Activated gamma-delta T cell (primary cell): ENCODE results near the gene DCC.

Experiments
- DNase-seq: peaks from one replicate; lab custom pipeline; 2025; lab: John Stamatoyannopoulos, UW

DCC gene

DNA sequence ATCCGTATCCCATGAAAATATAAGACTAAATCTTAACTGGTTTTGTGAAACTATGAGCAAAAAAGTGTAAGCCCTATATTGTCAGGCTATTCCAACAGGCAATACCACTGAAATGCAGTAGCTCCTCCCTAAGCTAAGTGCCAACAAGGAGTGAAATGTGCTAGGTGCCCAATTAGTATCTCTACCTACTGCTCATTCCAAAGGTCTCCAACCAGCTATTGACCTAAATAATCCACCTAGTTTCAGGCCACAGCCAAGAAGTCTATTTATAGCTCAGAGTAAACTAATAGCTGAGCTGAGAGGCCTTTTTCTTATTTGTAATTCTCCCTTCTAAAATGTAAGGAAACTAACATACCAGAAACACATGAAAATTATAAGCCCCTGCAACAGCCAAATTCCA, 482.2 kb downstream of the DCC start:
- DNase-seq, result no peak

DNA sequence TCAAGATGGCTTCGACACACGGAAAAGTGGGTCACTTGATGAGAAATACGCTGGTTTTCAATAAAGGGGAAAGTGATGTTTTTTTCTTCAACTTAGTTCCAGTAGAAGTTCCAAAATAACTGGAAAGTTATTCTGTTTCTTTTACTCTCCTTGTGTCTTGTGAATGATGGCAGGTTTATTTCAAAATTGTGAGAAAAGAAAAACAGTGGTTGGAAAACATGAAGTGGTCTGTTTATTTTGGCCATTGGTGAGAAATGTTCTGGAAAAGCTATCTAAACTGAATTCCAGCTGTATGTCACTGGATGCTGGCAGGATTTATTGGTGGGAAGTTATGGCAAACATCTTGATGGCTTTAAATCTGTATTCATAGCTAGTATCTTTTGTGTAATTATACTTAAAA, 484.1 kb downstream of the DCC start:
- DNase-seq, result no peak

DNA sequence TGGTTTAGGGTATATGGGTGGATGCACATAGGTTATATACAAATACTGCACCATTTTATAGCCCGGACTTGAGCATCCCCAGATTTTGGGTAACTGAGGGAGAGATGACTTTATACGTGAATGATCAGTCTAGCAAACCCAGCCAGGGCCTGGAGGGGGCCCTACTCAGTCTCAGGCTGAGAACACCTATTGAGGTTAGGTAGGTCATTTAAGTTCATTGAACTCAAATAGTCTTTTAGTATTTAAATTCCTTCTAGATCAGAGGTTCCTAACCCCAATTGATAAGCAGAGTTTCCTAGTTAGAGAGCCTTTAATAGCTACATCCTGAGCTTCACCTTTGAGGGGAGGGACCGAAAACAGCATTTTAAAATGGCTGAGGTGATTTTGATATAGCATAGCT, 487.0 kb downstream of the DCC start:
- no peak for DNase-seq

DNA sequence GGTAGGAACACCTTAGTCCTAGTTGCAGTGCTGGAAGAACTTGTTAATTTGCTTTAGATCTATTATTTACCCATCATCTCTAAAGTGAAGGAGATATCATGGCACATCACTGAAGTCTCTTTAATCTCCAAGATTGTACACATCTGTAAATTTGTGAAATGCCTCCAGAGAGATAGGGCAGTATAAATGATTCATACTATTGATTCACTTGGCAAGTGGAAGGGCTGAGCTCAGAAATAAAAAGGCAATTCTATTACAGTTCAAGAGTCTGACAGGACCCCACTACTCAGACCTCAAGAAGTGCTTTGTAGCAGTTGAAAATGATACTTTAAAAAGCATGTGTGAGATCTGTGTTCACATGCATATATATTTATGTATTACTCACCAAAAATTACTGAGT, 489.3 kb downstream of the DCC start:
- DNase-seq, result no peak

DNA sequence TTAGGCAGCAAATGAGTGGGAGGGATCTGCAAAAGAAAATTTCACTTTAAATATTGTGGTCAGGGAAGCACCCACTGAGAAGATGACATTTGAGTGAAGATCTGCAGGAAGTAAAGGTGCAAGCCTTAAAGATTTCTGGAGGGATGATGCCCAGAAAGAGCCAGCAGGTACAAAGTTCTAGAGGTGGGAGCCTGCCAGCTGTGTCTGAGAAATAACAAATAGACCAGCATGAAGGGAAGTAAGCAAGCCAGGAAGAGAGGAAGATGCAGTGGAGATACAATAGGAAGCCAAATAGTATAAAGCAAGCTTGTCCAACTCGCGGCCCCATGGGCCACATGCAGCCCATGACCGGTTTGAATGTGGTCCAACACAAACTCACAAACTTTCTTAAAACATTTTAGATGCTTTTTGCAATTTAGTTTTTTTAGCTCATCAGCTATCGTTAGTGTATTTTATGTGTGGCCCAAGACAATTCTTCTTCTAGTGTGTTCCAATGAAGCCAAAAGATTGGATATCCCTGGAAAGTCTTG, 489.9 kb downstream of the DCC start:
- DNase-seq, result no peak

DNA sequence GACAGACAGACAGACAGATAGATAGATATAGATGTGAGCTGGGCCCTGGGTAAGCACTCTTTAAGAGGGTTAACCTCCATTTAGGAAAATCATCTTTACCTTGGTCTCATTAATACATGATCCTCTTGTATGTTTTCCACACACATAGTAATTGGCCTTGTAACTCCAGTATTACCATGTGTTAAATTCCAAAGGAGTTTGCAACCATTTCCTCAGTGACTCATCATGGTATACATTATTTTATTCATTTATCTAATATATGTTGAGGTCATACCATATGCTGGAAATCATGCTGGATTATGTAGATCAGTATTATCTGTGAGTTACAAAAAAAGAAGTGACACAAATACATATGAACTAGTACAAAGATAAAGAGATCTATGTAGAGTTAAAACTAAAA, 504.3 kb downstream of the DCC start:
- DNase-seq, result no peak

DNA sequence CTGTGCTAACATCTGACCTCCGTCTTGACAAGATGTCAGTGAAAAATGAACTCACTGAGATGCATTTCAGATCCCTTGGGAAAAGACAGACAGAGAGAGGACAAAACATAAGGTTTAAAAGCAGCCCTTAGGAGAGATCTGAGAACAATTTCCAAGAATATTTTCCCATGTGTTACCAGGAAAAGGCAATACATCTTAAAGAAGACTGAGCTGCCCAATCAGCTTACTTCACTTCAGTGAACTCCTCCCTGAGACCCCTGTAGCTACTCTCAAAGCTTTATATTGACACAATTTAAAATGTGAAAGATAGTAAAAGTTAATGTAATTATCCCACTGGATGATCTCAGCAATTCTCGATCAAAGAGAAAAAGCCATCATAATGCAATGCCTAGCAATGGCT, 505.0 kb downstream of the DCC start:
- DNase-seq, result no peak

DNA sequence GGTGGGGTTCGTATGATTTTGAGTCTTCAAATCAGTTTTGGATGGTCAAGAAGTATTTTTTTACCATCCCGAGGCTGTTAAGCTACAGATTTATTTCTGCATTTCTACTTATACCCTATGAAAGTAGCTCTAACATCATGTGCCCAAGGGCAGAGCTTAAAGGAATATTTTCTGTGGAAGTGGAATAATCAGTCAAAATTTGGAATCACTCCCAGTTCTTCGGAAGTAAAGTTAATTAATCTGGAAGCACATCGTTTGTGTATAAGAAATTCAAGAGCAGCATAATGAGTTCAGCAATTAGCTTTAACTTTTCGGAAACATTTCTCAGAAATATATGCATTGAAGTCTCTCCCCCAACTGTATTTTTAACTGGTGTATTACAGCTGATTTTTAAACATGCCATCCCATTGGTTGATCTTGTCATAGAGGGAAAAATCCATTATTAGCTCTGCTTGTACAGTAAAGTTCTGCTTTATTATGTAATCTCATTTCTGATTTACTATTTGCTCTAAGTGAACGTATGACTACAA, 510.1 kb downstream of the DCC start:
- no peak for DNase-seq

DNA sequence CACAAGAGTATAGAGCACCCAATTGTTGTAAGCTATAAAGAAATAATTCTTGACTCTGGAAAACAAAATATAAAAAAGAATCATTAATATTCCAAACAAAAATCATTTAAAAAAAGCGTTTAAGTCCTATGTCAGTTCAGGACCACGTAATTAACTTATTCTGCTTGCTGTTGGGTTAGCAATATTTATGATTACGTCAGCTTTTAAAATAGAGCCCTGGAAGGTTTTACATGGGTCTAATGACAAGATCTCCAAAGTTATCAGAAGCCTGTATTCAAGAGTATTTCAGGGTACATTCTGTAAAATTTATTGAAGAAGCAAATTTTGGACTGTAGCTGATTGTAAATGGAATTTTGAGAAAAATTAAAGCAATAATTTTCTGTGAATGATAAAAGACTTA, 521.6 kb downstream of the DCC start:
- no peak for DNase-seq

DNA sequence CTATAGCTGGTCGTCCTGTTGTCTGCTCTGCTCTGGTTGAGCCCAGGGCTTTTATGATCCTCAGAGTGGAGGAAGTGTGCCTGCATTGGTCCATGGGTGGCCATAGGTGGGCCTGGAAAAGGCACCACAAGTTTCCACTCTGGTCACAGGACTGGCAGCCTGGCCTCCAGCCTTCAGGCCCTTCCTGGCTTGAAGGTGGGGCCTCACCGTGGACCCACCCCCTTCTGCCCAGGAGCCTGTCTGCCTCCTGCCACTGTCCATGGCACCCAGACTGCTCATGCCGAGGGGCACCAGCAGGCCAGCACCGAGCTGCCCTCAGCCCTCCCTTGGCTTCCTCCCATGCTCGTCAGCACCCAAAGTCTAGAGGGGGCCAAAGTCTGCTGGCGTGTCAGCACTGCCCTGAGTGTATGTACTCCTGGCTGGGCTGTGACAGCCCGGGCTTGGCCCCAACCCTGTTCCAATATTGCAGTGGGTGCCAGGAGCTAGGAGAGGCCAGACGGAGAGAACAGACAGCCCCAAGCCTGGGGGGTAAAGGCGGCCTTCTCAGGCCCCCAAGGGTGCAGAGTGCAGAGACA, 529.4 kb downstream of the DCC start:
- DNase-seq, result no peak

DNA sequence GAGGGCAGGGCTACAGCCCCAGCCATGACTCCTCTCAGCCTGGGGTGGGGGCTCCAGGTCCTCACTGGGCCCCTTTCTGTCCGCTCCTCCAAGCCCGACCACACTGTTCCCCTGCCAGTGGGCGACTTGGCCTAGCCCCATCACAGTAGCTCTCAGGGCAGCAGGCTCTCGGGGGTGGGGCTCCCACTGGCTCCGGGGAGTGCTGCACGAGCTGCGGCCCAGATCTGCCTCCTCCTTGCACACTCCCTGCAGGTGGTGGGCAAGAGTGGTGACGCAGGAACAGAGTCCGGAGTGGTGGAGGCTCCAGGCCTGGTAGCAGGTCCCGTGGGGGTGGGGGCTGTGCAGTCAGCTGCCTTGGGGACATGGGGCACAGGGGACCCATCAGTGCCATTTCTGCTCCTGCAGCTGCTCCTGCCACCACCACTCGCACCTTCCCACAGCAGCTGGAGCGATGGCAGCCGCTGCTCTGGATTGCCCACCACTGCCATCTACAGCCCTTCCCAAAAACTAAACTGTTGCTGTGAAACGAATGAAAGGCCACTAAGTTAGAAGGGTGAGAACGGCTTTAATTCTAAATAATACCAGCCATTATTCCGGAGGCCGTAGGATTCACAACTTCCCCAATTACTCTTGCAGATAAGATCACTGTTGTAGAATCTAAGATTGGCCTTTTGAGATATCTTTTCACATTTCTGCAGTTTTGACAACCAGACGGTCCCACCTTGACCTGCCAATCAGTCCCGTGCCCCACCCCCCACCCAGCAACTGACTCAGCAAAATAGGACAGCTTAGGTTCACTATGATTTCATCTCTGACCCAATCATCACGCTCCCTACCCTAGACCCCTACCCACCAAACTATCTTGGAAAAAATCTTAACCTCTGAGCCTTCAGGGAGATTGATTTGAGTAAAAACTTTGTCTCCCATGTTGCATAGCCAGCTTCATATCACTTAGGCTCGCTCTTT, 530.2 kb downstream of the DCC start:
- DNase-seq, result no peak

DNA sequence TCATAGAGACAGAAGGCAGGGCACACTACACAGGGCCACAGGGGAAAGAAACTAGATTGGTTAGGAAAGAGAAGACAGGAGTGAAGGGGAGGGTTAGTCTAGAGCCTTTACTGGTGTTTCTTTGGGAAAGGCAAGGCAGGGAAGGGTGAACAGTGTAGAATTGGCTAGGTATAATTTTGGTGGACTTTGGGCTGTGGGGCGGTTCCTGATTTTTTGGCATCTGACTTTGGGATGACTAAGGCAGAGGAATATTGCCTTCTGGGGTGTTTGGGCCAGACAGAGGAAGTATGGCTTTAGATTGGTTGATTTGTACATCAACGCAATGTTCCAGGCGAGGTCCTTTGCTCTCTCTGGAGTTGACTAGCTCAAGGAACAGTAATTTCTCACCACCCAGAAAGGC, 534.8 kb downstream of the DCC start:
- no peak for DNase-seq

DNA sequence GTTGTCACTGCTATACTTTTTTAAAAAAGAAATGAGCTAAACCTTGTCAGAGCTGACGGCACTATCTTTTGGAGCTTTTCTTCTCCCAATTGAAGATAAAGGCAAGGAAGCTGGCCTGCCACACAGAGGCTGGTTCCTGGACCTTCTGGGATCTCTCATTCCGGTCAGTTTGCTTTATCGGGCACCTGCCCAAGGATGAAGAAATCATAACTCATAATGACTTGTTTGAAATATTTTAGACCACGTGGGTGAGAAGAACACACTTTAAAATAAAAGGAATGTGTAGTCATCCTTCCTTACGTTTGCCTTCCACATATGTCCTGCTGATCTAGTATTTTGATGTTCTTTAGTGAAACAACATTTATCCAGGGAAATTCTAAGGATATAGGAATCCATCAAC, 535.7 kb downstream of the DCC start:
- DNase-seq, result no peak

DNA sequence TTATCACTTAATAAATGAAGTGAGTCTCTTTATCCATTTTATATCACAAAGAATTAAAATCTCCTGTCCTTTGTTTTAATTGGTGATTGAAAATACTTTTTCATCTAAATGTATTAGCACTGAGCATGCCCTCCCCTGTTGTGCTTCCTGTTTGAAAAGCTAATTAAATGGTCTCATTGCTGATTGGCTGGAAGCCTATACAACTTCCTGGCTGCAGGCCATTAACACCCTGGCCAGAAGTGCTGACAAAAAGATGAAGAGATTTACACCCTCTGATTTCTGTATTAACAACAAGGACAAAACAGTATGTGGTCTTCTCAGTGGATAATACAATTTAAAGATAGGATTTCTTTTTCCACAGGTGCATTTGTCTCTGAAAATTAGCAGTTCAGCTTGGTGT, 548.0 kb downstream of the DCC start:
- no peak for DNase-seq

DNA sequence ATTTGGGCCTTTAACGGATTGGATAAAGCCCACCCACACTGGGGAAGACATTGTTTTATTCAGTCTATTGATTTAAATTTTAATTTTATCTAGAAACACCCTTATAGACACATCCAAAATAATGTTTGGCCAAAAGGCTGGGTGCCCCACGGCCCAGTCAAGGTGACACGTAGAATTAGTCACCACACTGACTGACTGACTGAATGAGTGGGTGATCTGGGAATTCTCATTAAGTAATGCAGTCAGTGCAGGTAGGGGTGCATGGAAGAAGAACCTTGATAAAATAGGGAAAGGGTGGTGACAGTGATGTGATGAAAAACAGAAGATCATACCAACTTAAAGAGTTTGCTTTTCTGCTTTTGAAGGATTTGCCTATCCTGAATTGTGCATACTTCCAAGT, 554.8 kb downstream of the DCC start:
- no peak for DNase-seq

DNA sequence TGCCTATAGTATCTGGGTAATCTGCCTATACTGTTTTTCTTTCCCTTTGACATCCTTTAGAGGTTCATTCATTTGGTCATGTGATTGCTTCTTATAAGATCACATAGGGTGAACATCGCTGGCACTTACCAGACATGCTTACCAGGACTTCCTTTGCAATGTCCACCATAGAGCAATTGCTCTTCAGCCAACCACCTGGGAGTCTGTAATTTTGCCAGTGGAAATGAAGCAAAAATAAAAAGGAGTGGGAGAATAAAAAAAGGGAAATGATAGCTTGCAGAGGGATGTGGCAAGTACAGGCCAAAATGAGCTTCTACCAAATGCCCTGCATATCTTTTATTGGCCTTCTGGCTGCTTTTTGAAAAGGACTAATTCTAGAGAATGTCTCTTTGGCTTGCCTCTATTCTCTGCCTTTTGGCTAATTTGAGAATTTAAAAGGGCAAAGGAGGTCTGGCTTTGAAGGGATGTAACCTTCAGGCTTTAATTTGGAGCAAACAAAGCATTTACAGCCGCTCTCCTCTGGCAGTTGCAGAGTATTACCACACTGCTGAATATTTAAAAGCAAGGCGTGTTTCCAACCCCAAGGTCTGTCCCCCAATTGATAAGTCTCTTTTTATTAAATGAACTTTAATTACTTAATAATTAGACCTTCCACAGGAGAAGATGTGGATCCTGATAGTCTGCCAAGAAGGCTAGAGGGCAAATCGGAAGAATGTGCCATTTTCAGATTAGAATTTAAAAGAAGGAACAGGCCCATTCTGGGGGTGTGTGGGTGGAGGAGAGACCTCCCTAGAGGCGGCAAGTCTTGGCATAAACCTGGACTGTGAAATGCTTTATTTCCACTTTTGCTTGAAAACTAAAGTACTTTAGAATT, 557.9 kb downstream of the DCC start:
- no peak for DNase-seq

DNA sequence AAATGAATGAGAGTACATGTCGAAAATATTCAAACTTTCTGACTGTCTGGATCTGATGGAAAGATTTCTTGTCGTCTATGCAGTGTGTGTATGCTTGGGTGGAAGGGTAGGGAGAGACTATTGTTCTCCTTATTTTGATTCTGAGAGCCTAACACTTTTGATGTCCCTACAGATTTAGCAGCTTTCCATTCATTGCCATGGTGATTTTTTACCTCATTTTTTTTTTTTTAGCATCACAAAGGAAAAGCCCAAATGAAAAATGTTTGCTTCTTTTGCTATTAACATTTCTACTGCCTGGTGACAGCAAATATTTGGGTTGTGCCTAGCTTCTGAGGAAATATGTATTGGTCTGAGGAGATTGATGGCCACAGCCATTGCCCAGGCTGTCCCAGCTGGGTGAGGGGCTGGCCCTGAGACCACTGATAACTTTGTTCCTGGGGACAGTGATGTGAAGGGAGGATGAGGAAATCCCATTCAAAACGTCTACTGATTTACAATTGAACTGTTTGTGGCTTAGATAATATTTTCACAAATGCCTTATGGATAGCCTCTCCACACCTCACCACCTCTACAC, 558.6 kb downstream of the DCC start:
- no peak for DNase-seq

DNA sequence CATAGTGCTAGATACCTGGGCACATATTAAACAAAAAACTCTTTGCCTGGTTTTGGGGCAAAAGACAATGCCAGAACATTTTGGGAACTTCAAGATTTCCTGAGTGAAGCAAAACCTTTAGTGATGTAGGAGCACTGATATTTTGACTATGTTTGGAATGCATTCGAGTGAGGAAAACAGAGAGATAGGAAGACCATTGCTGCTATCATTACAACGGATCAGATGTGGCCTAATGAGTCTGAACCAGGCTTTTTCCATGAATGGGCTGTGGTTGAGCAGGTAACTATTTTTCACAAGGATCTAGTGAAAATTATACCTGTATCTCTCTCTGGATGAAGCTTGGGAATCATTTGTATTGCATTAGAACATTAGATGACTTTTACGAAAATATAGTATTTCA, 562.2 kb downstream of the DCC start:
- no peak for DNase-seq

DNA sequence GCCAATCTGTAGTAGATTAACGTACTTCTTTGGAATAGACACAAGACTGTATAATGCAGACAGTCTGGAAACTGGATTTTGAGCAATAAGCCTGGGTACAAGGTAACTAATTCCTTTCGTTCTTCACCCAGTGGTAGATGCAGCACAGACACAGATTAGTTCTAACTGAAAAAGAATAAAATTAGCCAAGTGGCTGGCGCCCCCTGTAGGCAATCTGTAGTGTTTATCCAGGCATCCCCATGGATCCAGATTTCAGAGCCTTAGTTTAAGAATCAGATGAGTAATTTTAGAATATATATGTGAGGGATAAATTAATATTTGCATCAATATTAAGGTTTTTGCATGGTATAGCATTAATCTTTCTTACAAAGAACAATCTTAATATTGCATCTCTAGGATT, 563.9 kb downstream of the DCC start:
- DNase-seq, result no peak

DNA sequence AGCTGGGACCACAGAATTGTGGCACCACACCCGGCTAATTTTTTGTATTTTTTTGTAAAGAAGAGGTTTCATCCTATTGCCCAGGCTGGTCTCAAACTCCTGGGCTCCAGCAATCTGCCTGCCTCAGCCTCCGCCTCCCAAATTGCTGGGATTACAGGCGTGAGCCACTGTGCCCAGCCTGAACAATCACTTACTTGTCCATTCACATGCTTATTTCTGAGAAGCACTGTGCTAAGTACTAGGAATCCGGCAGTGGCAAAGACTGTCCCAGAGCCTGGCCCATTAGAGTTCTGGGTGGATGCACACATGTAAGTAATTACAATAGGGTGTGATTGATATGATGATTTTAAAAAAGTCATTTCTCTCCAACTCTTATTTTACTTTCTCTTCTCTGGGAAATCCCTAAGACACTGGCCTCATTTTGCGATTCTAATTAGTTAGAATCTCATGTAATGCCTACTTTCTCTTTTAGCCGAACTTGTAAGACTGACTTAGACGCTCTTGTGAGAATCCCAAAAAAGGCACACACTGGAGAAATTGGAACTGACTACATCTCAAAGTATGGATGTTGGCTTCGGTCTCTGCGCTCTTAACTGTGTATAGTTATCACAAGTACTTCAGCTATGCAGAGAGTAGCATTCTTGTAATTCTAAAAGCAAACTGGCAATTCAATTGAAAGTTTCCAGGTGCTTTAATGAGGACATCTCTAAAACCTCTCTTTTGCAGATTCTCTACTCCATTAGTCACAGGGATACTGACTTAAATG, 567.7 kb downstream of the DCC start:
- no peak for DNase-seq

DNA sequence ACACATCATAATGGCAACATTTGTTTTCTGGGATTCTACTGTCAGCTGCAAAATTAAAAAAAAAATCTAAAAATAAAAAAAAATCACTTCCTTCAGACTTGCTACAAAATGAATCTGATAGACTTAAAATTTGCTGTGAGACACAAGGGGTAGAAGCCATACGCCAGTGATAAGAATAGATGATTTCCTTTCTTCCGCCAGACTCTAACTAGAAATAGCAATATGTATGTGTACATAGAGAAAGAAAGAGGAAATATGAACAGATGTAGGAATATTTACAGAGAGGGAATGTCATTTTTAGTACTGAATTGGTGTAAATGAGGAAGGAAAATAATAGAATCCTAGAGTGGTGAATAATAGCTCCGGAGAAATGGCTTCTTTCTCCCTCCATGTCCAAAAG, 574.2 kb downstream of the DCC start:
- no peak for DNase-seq
